GM19324 (cell line): ENCODE measurements around the gene TBCD.
A peak's percentile ranks its signal among the peaks of the same experiment; 100 is the strongest.

ENCODE experiments used
- ATAC-seq: cut with Tn5 transposase; IDR thresholded peaks from one replicate; pipeline ENCODE4 v1.9.1; 2021; ENCODE audit warnings: mild to moderate bottlenecking, moderate library complexity; ENCODE audit not compliant: unreplicated experiment, low FRiP score

TBCD gene

GRCh38 chr17:82751571-82752370 lies at the start of gene TBCD:
TBCD (plus strand) TSS chr17:82752065; CDS start chr17:82752194, 129 bp downstream.
- peak; percentile 82 for ATAC-seq

- ATAC-seq: no peak
Observed at GRCh38 chr17:82702231-82702927, 49.5 kb upstream of the TBCD start.

GRCh38 chr17:82703036-82703745 lies 48.7 kb upstream of the TBCD start:
- ATAC-seq: no peak

- no peak for ATAC-seq
Observed at GRCh38 chr17:82703935-82704865, 47.7 kb upstream of the TBCD start.

GRCh38 chr17:82704886-82705285 lies 47.0 kb upstream of the TBCD start:
- no peak for ATAC-seq

GRCh38 chr17:82705756-82706155 lies 46.1 kb upstream of the TBCD start:
- ATAC-seq: no peak

GRCh38 chr17:82709024-82709675 lies 42.7 kb upstream of the TBCD start:
- no peak for ATAC-seq

- ATAC-seq: no peak
Observed at GRCh38 chr17:82709676-82710498, 42.0 kb upstream of the TBCD start.

- ATAC-seq: no peak
Observed at GRCh38 chr17:82710499-82711232, 41.2 kb upstream of the TBCD start.

GRCh38 chr17:82713071-82713723 lies 38.7 kb upstream of the TBCD start:
- no peak for ATAC-seq

GRCh38 chr17:82716203-82717010 lies 35.5 kb upstream of the TBCD start, which contains the start of gene FN3KRP:
FN3KRP (plus strand) TSS chr17:82716706; CDS start chr17:82716756, 50 bp downstream.
- peak; percentile 61 for ATAC-seq

- no peak for ATAC-seq
Observed at GRCh38 chr17:82718986-82719685, 32.7 kb upstream of the TBCD start.

- no peak for ATAC-seq
Observed at GRCh38 chr17:82720204-82720603, 31.7 kb upstream of the TBCD start.

GRCh38 chr17:82722341-82723013 lies 29.4 kb upstream of the TBCD start:
- ATAC-seq: no peak

- ATAC-seq: no peak
Observed at GRCh38 chr17:82723169-82723807, 28.6 kb upstream of the TBCD start.
